Neural progenitor cell (in vitro differentiated cells): ENCODE results near the gene STMP1. TPM values are rescaled to one million over a fixed set of nuclear protein-coding genes. Genes with fewer than 3 reads are reported as not detected.
A peak's percentile ranks its signal among the peaks of the same experiment; 100 is the strongest.

Experiments
- DNase-seq: peaks from one replicate; pipeline ENCODE4 v3.0.0-alpha.2; 2016; ENCODE audit warnings: low spot score
- H2AFZ ChIP-seq: fragments of 200-600 bp; sonication (generic); replicated peaks from 2 replicates; pipeline ENCODE4 v1.6.1; 2016; ENCODE audit warnings: antibody characterized with exemption
- H3F3A ChIP-seq: fragments of 200-600 bp; sonication (generic); 2 replicates; pipeline ENCODE4 v1.6.1; 2016; ENCODE audit warnings: antibody characterized with exemption, low read depth
- H3K27ac ChIP-seq: fragments of 200-600 bp; sonication (generic); 2 replicates; pipeline ENCODE4 v1.5.1; 2016; ENCODE audit warnings: mild to moderate bottlenecking
- H3K27me3 ChIP-seq: fragments of 200-600 bp; sonication (generic); 2 replicates; pipeline ENCODE4 v1.6.1; 2016; ENCODE audit warnings: mild to moderate bottlenecking, moderate library complexity
- H3K36me3 ChIP-seq: fragments of 200-600 bp; sonication (generic); 2 replicates; pipeline ENCODE4 v1.5.1; 2016
- H3K4me1 ChIP-seq: fragments of 200-600 bp; sonication (generic); 2 replicates; pipeline ENCODE4 v1.6.1; 2016; ENCODE audit warnings: mixed run types
- H3K4me2 ChIP-seq: fragments of 200-600 bp; sonication (generic); 2 replicates; pipeline ENCODE4 v1.6.1; 2016
- H3K4me3 ChIP-seq: fragments of 200-600 bp; sonication (generic); 2 replicates; pipeline ENCODE4 v1.5.1; 2016
- H3K79me2 ChIP-seq: fragments of 200-600 bp; sonication (generic); 2 replicates; pipeline ENCODE4 v1.6.1; 2016; ENCODE audit warnings: low read depth
- H3K9ac ChIP-seq: fragments of 200-600 bp; sonication (generic); 2 replicates; pipeline ENCODE4 v1.6.1; 2016
- H3K9me3 ChIP-seq: fragments of 200-600 bp; sonication (generic); 2 replicates; pipeline ENCODE4 v1.5.1; 2016; ENCODE audit warnings: low read depth
- H4K20me1 ChIP-seq: fragments of 200-600 bp; sonication (generic); 2 replicates; pipeline ENCODE4 v1.6.1; 2016; ENCODE audit warnings: low read depth
- H3K27ac Mint-ChIP-seq: 3 replicates; pipeline ENCODE4 v1.8.0; 2021; ENCODE audit warnings: mixed read lengths
- H3K27me3 Mint-ChIP-seq: 2 replicates; pipeline ENCODE4 v1.8.0; 2022; ENCODE audit warnings: low read depth, mild to moderate bottlenecking, inconsistent platforms, moderate library complexity, mixed read lengths; ENCODE audit not compliant: insufficient read depth
- H3K36me3 Mint-ChIP-seq: 3 replicates; pipeline ENCODE4 v1.8.0; 2021; ENCODE audit warnings: mixed read lengths
- H3K4me1 Mint-ChIP-seq: 3 replicates; pipeline ENCODE4 v1.8.0; 2021; ENCODE audit warnings: mixed read lengths
- H3K4me3 Mint-ChIP-seq: 3 replicates; pipeline ENCODE4 v1.8.0; 2021; ENCODE audit warnings: mild to moderate bottlenecking, moderate library complexity, mixed read lengths
- H3K9me3 Mint-ChIP-seq: 3 replicates; pipeline ENCODE4 v1.8.0; 2020; ENCODE audit warnings: mixed read lengths
- EZH2 ChIP-seq: fragments of 200-600 bp; sonication (generic); IDR thresholded peaks from 2 replicates; pipeline ENCODE4 v1.6.1; 2017; ENCODE audit warnings: antibody characterized with exemption, mild to moderate bottlenecking, moderate library complexity
- EZH2phosphoT487 ChIP-seq: fragments of 200-600 bp; sonication (generic); IDR thresholded peaks from 2 replicates; pipeline ENCODE4 v1.6.1; 2017; ENCODE audit warnings: antibody characterized with exemption
- total RNA-seq: library from RNA; depleted of rRNA; stranded (reverse); fragments of >200 nt; gene quantifications from 2 replicates; pipeline ENCODE4 v1.2.3, GENCODE V29; 2015; ENCODE audit warnings: low replicate concordance
- TF ChIP-seq, protein P1 (sequence below): fragments of 200-600 bp; sonication (generic); IDR thresholded peaks from 2 replicates; pipeline ENCODE4 v1.5.1; 2017; ENCODE audit warnings: antibody characterized with exemption, mild to moderate bottlenecking

The STMP1 gene
- total RNA-seq, 1 donor from 2014 or later, result 30.4 TPM

DNA sequence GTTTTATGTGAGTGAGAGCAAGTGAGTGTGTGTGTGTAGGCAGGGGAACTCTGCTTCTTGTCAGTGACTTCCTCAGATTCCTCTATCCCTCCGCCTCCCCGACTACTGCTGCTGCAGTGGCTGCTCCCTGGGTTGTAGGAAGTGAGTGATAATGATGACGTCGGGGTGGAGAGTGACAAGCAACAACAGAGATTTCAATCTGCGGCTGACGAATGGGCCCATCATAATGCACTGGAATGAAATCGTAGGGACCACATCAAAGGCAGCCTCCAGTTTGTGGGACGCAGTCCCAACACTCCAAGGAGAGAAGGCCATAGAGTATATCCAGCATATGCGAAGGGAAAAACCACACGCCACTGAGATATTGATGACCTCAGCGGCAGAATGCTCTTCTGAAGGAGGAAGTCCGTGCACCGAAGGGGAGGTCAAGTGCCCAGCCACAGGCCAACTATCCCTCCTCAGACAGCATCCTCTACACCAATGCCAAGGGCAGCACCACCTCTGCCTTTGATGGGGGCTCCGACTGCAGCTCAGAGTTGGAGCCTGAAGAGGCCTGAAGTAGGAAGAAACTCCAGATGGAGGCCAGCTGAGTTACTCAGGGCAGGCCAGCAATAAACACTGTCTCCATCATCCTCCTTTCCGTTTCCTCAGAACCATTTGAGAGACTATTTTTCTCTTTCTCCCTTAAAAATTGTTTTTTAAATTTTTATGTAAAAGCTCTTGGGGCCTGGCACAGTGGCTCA, 11.3 kb upstream of the STMP1 start:
- Mint-ChIP-seq H3K36me3 (peaks cover 3% of the 10 kb centered on the region), H3K4me3 (no peak overlapping the region), H3K4me1 (peaks cover 17% of the 10 kb centered on the region), H3K27ac (no peak overlapping the region), H3K27me3 (peaks cover 2% of the 10 kb centered on the region), H3K9me3 (no peaks in the 10 kb centered on the region)
- no peaks in the 10 kb centered on the region for H4K20me1 ChIP-seq
- no peak overlapping the region for H3K9ac ChIP-seq
- peaks cover 6% of the 10 kb centered on the region for H3K4me1 ChIP-seq
- H3K79me2 ChIP-seq, result no peaks in the 10 kb centered on the region
- no peaks in the 10 kb centered on the region for H3K9me3 ChIP-seq
- H3F3A ChIP-seq, result no peaks in the 10 kb centered on the region
- no peak for DNase-seq
- H3K27me3 ChIP-seq, result no peaks in the 10 kb centered on the region
- peaks cover 24% of the 10 kb centered on the region for H3K36me3 ChIP-seq
- H3K4me3 ChIP-seq, result no peak overlapping the region
- no peak for TF ChIP-seq EZH2
- no peak for TF ChIP-seq EZH2phosphoT487
- TF ChIP-seq, protein P1, sequence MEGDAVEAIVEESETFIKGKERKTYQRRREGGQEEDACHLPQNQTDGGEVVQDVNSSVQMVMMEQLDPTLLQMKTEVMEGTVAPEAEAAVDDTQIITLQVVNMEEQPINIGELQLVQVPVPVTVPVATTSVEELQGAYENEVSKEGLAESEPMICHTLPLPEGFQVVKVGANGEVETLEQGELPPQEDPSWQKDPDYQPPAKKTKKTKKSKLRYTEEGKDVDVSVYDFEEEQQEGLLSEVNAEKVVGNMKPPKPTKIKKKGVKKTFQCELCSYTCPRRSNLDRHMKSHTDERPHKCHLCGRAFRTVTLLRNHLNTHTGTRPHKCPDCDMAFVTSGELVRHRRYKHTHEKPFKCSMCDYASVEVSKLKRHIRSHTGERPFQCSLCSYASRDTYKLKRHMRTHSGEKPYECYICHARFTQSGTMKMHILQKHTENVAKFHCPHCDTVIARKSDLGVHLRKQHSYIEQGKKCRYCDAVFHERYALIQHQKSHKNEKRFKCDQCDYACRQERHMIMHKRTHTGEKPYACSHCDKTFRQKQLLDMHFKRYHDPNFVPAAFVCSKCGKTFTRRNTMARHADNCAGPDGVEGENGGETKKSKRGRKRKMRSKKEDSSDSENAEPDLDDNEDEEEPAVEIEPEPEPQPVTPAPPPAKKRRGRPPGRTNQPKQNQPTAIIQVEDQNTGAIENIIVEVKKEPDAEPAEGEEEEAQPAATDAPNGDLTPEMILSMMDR, result no peak
- H2AFZ ChIP-seq, result no peak overlapping the region
- no peak overlapping the region for H3K27ac ChIP-seq
- H3K4me2 ChIP-seq, result no peak overlapping the region

DNA sequence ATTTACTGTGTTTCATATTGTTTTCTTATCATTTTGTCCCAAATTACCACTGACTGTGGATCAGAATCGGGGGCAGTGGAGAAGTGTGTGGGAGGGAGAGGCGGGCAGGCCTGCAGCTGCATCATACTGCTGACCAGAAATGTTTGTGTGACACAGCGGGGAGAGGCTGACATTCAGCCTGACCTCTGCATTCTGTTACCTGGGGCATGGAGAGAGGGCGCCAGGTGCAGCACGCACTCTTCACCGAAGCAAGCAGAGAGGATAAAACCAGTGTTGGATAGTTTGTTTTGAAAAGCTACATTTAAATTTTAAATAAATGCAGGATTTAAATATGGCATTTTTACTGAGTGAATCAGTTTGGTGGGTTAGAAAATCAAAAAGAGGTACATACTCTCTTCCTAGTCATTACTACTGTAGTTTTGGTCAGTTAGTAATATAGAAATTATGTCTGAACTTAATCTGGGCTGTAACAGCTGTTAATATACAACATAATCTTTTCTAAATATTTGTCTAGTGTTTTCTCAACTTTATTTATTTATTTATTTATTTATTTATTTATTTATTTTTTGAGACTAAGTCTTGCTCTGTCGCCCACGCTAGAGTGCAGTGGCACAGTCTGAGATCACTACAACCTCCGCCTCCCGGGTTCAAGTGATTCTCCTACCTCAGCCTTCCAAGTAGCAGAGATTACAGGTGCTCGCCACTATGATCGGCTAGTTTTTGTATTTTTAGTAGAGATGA, 8.8 kb upstream of the STMP1 start:
- H3K4me1 ChIP-seq, result peaks cover 6% of the 10 kb centered on the region
- no peaks in the 10 kb centered on the region for H3K9me3 ChIP-seq
- H3K36me3 ChIP-seq, result peaks cover 5% of the 10 kb centered on the region
- H3K79me2 ChIP-seq, result no peaks in the 10 kb centered on the region
- no peak overlapping the region for H3K27ac ChIP-seq
- no peak overlapping the region for H3K4me3 ChIP-seq
- no peak overlapping the region for H3K4me2 ChIP-seq
- TF ChIP-seq, protein P1, result no peak
- no peak for TF ChIP-seq EZH2
- no peak for TF ChIP-seq EZH2phosphoT487
- H3K4me1 Mint-ChIP-seq, result peaks cover 17% of the 10 kb centered on the region
- H2AFZ ChIP-seq, result no peak overlapping the region
- no peaks in the 10 kb centered on the region for H3K36me3 Mint-ChIP-seq
- no peaks in the 10 kb centered on the region for H3K9me3 Mint-ChIP-seq
- H3K27me3 Mint-ChIP-seq, result peaks cover 3% of the 10 kb centered on the region
- H3F3A ChIP-seq, result no peaks in the 10 kb centered on the region
- H3K27me3 ChIP-seq, result no peaks in the 10 kb centered on the region
- H3K27ac Mint-ChIP-seq, result peak overlapping the region; percentile 14
- no peak for DNase-seq
- H3K4me3 Mint-ChIP-seq, result no peak overlapping the region
- H3K9ac ChIP-seq, result no peak overlapping the region
- H4K20me1 ChIP-seq, result no peaks in the 10 kb centered on the region

DNA sequence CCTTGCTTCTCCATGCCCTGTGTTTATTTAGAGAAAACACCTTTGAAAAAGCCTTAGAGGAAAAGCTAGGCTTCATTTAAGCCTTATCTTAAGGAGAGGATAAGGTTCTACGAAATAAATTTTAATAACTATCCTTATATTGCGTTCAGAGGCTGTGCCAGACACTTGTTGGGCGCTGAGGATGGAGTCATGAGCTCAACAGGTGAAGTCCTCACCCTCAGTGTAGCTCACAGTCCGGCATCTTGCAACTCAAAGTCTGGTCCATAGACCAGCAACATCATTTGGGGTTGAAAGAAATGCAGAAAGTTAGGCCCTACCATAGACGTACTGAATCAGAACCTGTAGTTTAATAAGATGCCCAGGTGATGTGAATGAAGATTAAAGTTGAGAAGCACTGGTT, 3.8 kb upstream of the STMP1 start:
- Histone ChIP-seq H3K27me3 (no peaks in the 10 kb centered on the region), H3K36me3 (no peaks in the 10 kb centered on the region), H3K79me2 (peaks cover 12% of the 10 kb centered on the region), H3K4me2 (no peak overlapping the region), H4K20me1 (peaks cover 4% of the 10 kb centered on the region), H3K9ac (no peak overlapping the region), H3F3A (peaks cover 15% of the 10 kb centered on the region), H3K9me3 (no peaks in the 10 kb centered on the region), H3K27ac (no peak overlapping the region), H3K4me3 (no peak overlapping the region), H2AFZ (no peak overlapping the region), H3K4me1 (no peaks in the 10 kb centered on the region)
- Mint-ChIP-seq H3K27me3 (peaks cover 2% of the 10 kb centered on the region), H3K36me3 (peaks cover 2% of the 10 kb centered on the region), H3K4me3 (no peak overlapping the region), H3K27ac (no peak overlapping the region), H3K4me1 (peaks cover 16% of the 10 kb centered on the region), H3K9me3 (no peaks in the 10 kb centered on the region)
- DNase-seq, result no peak
- TF ChIP-seq, protein P1, result no peak
- TF ChIP-seq EZH2 (no peak), EZH2phosphoT487 (no peak)
